Stomach (tissue), 4 donors: ENCODE measurements around the gene P2RY1.

ENCODE experiments used
- CTCF ChIP-seq, 7 experiments: fragments of 450-650 bp in 4 of 7; fragments of 200-600 bp in 3 of 7; sonication (generic) in 3 of 7; IDR thresholded peaks; one replicate each; pipeline ENCODE4 v1.5.1; 2016 to 2019; ENCODE audit warnings: antibody characterized with exemption in 7 of 7, control low read depth in 2 of 7, mild to moderate bottlenecking in 1 of 7
- EP300 ChIP-seq: sonication (generic); formaldehyde crosslinking; IDR thresholded peaks from one replicate; pipeline ENCODE4 v1.6.1; 2017; ENCODE audit warnings: antibody characterized with exemption
- POLR2A ChIP-seq, 4 donors: fragments of 450-650 bp; IDR thresholded peaks; one replicate each; pipeline ENCODE4 v1.6.1; 2016; ENCODE audit warnings: antibody characterized with exemption in 4 of 4, control low read depth in 2 of 4, mild to moderate bottlenecking in 1 of 4, moderate library complexity in 1 of 4
- POLR2AphosphoS5 ChIP-seq, 3 donors: sonication (generic); formaldehyde crosslinking; IDR thresholded peaks; one replicate each; pipeline ENCODE4 v1.6.1; 2016; ENCODE audit warnings: antibody characterized with exemption in 3 of 3

- TF ChIP-seq POLR2A (IDR thresholded peaks at IDR 0.05) (no peak), CTCF (IDR thresholded peaks at IDR 0.05) (no peak), EP300 (no peak), POLR2AphosphoS5 (IDR thresholded peaks at IDR 0.05) (no peak)
Measured at GRCh38 chr3:152790651-152791387, 44.1 kb upstream of the P2RY1 start.
